ENCODE data around the gene DPT. TPM values are rescaled to one million over a fixed set of nuclear protein-coding genes. Genes with fewer than 3 reads are reported as not detected.

The DPT gene
- total and polyA plus RNA-seq, 2 donors (not counting 3 experiments of a cell fraction or from before 2014, with no cell fraction given), result not detected

DNA sequence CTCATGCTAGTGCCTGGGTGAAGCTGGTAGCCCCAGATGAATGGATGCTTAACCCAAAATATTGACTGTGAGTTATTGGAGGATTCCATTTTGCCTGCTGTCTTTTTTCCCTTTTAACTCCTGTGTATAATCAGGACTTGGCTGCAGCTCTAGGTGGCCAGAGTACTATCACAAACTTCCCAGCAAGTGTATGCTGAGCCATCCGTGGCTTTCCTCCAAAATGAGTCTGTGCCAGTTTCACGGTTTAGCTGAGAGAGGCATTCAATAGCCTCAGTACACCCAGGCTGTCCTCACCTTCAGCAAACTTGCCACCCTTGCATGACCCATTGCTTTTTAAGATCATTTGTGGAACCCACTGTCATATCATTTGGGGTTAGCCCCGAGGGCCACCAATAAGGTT lies 5.3 kb upstream of the DPT start:
- CTCF ChIA-PET, result interaction anchor here (1.1 kb wide), 1 partner anchor 615 kb away, joined by 4 read pairs; no protein-coding TSS in a partner anchor
- BruUV-seq (replicated peaks), result no TSS peak

More for the DNA sequence above, 5.3 kb upstream of the DPT start:
- H3K9me1 ChIP-seq (replicated peaks; ENCODE audit: control insufficient read depth, extremely low read depth, insufficient read depth, low read length), result no peaks in the 10 kb centered on the region
- no peak overlapping the region for H3K4me3 ChIP-seq (replicated peaks in 1 of 3; ENCODE audit: insufficient read depth in 1 of 3, low read depth in 1 of 3, low read length in 3 of 3)
- DNase-seq (ENCODE audit: low read depth, low spot score) (no peak), FAIRE-seq (no peak)
- no peaks in the 10 kb centered on the region for H3K36me3 ChIP-seq (ENCODE audit: control insufficient read depth in 2 of 2, extremely low read depth in 1 of 2, insufficient read depth in 2 of 2, low read length in 2 of 2)
- no peaks in the 10 kb centered on the region for H3K79me2 ChIP-seq (ENCODE audit: control insufficient read depth, insufficient read depth, low read length)
- H2AFZ ChIP-seq (ENCODE audit: low read depth, low read length), result no peak overlapping the region
- H3K27ac ChIP-seq (ENCODE audit: insufficient read depth, low read depth, low read length), result no peak overlapping the region
- dilution Hi-C loops (cut with MboI; ENCODE audit: extremely low pct_ligation_motif_present, low sequenced_read_pairs) (no loop called here), intact Hi-C loops (cut with micrococcal nuclease) (no loop called here)
- H4K20me1 ChIP-seq (replicated peaks; ENCODE audit: control insufficient read depth, extremely low read depth, insufficient read depth, low read length), result no peaks in the 10 kb centered on the region
- no peaks in the 10 kb centered on the region for H3K27me3 ChIP-seq (ENCODE audit: control insufficient read depth in 2 of 2, insufficient read depth in 2 of 2, low read length in 2 of 2)
- no peaks in the 10 kb centered on the region for H3K9me3 ChIP-seq (replicated peaks; ENCODE audit: control insufficient read depth, insufficient read depth, low read length)
- H3K9ac ChIP-seq (replicated peaks; ENCODE audit: extremely low read depth, insufficient read depth, low read length), result no peak overlapping the region
- H3K4me1 ChIP-seq (ENCODE audit: control insufficient read depth, extremely low read depth, insufficient read depth, low read length), result no peaks in the 10 kb centered on the region
- no peak overlapping the region for H3K4me2 ChIP-seq (ENCODE audit: insufficient read depth, low read length)
- no peak for TF ChIP-seq MYC (IDR thresholded peaks at IDR 0.05; ENCODE audit: low read depth, low read length)
- no peak for TF ChIP-seq MAX (IDR thresholded peaks at IDR 0.05; ENCODE audit: insufficient read depth, insufficient read length)
- TF ChIP-seq EZH2 (IDR thresholded peaks at IDR 0.05; ENCODE audit: borderline replicate concordance, low read depth, low read length, severe bottlenecking), result no peak
- no peak for TF ChIP-seq POLR2A (IDR thresholded peaks at IDR 0.05; ENCODE audit: low read depth, low read length)
- no peak for TF ChIP-seq GATA2 (IDR thresholded peaks at IDR 0.05; ENCODE audit: insufficient read depth, insufficient read length, low read depth, low read length)
- TF ChIP-seq POLR2AphosphoS5 (IDR thresholded peaks at IDR 0.05; ENCODE audit: insufficient read depth, low read depth, low read length), result no peak
- TF ChIP-seq JUN (IDR thresholded peaks at IDR 0.05; ENCODE audit: borderline replicate concordance, insufficient read depth, insufficient read length, low read depth), result no peak
- TF ChIP-seq CTCF (IDR thresholded peaks at IDR 0.05; ENCODE audit: extremely low read depth in 1 of 2, insufficient read depth in 1 of 2, low read depth in 1 of 2, low read length in 2 of 2), result no peak
- no peak for TF ChIP-seq FOS (IDR thresholded peaks at IDR 0.05; ENCODE audit: borderline replicate concordance, insufficient read depth, low read length)
- POLR2A ChIA-PET, result no interaction called here
